Measurements from ENCODE around the gene SORCS3.

DNA sequence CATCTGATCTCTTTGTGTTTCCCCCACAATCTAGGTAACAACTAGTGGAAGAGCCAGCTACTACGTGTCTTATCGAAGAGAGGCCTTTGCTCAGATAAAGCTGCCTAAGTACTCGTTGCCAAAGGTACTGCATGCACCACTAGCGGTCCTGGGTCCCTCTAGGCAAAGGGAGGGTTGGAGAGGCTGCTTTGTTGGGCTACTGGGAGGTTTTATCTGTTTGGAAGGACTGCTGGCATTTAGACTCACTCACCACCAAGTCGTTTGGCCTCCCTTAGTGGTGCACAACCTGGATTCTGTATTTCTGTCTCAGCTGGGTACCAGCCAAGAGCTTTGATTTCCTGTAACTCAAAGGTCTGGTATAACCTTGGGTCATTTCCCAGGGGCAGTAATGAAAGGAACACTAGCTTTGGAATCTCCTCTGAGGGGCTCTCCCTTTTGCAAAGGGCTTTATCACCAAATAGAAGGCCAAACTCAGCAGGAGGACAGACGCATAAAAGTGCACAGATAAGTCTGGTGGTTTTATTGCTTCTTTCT is 498.3 kb downstream of the SORCS3 start:
- TF ChIP-seq, protein P1, sequence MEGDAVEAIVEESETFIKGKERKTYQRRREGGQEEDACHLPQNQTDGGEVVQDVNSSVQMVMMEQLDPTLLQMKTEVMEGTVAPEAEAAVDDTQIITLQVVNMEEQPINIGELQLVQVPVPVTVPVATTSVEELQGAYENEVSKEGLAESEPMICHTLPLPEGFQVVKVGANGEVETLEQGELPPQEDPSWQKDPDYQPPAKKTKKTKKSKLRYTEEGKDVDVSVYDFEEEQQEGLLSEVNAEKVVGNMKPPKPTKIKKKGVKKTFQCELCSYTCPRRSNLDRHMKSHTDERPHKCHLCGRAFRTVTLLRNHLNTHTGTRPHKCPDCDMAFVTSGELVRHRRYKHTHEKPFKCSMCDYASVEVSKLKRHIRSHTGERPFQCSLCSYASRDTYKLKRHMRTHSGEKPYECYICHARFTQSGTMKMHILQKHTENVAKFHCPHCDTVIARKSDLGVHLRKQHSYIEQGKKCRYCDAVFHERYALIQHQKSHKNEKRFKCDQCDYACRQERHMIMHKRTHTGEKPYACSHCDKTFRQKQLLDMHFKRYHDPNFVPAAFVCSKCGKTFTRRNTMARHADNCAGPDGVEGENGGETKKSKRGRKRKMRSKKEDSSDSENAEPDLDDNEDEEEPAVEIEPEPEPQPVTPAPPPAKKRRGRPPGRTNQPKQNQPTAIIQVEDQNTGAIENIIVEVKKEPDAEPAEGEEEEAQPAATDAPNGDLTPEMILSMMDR (IDR thresholded peaks at IDR 0.05; ENCODE audit: low read length) = no peak
- no peak for TF ChIP-seq EZH2 (optimal IDR thresholded peaks at IDR 0.05; ENCODE audit: low read depth, low read length)

All from MM.1S (cell line).